ENCODE results near the gene CRELD2.

DNA sequence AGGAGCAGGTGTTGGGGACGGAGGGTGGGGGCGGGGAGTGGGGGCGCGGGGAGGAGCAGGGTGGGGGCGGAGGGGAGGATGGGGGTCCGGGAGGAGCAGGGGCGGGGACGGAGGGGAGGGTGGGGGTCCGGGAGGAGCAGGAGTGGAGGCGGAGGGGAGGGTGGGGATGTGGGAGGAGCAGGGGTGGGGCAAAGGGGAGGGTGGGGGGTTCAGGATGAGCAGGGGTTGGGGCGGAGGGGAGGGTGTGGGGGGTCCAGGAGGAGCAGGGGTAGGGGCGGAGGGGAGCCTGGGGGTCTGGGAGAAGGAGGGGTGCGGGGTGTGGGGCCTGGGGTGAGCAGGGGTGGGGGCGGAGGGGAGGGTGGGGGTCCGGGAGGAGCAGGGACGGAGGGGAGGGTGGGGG lies 17.1 kb downstream of the CRELD2 start:
- no peak for TF ChIP-seq CTCF (IDR thresholded peaks at IDR 0.05)
- TF ChIP-seq POLR2A (IDR thresholded peaks at IDR 0.05) = no peak

Data from tibial nerve (tissue), 3 donors.